CD4-positive, alpha-beta T cell treated with Interleukin-15 for 1 hour (primary cell): ENCODE measurements around the gene GALC.
"Not testable (repeated sequence)": the region's sequence is repeated elsewhere in the genome, so short reads cannot be mapped to it uniquely, and the experiment has no call there.

ENCODE experiments used
- DNase-seq: peaks from one replicate; pipeline ENCODE4 v3.0.0-alpha.2; 2020

GALC gene

DNA sequence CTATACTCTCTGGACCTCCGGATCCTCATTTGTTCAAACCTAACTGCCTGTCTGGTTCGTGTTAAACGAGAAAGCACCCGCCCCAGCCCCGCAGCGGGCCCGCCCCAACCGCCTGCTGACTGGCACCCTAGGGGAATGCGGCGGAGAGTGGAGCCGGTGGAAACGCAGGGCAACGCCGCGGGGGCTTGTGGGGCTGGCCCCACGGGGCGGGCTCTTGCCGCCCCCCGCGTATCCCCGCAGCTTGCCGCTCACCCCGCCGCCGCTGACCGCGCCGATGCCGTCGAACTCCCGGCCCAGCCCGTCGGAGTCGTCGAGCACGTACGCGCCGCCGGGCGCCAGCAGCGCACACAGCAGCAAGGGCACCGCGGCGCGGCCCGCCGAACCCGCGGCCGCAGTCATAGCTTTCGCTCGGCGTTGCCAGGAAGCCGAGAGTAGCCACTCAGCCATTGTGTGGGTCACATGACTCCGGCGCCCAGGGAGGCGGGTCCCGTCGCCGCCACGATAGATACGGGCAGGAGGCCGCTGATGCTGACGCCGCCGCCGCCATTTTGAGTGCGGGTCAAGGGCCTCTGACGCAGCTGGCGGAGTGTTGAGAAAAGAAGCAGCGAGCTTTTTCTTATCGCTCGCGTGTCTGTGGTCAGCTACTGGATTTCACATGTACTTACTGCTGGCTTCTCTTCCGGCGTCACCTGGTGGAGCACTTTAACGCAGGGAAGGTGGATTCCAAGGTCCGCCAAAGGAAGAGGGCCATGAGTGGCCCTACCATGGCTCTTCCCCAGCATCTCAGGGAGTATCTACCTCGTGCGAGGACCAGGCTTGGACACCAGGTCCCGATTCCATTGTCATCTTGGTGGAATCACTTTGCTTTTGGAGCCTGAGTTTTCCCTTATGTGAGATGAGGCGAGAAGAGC is at the start of gene GALC:
Gene GALC, minus strand, starts transcription at position 465 of the 911 bp plus-strand sequence. Its CDS starts 18 bp downstream, at position 447.
- DNase-seq = peak; percentile 97

DNA sequence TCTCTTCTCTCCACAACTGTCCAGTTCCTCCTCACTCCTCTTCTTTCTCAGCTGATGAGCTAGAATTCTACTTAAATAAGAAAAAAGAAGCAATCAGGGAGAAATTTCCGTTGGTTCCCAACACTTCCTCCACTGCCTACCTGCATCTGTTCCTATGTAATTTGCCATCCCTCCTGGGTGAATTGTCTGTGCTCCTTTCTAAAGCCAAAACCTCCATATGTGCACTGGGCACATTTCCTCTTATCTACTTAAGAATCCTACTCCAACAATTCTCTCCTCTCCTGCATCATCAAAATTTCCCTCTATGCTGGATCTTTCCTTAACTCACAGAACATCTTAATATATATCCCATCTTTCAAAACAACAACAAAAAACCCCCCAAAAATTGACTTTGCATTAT is 47.2 kb upstream of the GALC start:
- no peak for DNase-seq

DNA sequence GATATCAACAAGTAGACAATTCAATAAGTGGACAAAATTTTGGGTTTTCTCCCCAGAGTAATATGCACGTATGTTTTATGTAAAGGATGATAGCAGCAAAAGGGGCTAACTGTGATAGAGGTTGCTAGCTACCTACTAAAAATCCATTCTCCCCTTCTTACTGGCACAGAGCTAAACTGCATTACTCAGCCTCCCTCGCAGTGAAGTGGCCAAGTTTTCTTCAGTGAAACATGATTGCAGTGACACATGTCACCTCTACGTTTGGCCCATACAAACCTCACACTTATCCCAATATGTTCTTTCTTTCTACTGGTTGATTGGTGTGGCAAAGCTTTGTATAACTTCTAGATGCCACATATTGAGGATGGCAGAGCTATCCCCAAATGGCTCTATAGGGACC is 46.2 kb upstream of the GALC start:
- no peak for DNase-seq

DNA sequence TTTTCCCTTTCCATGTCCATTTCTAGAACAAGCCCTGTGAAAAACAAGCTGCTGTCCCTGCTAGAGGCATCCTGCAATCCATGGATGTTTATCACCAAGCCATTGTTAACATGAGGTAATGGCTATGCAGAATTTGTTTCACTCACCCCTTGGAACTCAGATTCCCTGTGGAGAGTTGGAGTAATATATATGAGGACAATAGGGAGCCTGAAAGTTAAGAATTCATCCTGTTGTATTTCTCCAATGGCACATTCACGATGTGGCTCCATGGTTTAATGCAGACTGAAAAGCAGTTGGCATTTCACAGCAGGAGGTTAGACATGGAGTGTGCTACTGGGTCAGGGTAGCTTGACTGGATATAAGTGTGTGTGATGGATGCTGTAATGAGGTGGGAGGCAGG is 44.3 kb upstream of the GALC start:
- DNase-seq = no peak

DNA sequence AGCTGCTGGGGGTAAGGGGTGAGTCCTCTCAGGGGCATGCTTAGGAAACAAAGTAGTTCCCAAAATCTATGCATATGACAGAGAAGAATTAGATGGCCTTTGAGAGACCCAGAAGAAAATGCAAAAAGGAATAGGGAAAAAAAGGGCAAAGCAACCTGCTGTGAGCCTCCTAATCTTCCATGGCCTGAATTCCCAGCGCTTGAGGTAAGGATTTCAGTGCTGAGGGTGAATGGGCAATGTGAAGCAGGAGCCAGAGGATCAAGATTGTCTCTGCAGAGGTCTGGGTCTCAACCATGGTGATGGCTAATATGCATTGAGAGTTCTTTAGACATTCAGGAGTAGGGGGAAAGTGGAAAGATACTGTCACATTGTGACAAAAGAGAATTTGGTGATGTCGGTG is 43.4 kb upstream of the GALC start:
- DNase-seq = no peak

DNA sequence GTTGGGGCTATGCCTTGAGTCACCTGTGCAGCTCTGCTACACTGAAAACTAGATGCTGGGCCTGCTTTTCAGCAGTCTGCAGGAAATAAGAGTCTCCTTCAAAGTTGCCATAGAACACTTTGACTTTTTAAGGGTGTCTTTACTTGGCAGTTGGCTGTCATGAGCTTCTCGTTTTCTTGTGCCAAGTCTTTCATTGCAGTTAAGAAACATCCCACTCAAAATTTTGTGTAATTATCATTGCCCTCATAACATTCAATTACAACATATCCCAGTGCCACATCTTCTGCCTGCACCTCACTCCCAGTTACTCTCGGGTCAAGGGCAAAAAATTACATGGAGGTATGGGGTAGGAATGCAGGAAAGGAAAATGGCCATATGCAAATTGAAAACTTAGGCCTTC is 41.1 kb upstream of the GALC start:
- no peak for DNase-seq

DNA sequence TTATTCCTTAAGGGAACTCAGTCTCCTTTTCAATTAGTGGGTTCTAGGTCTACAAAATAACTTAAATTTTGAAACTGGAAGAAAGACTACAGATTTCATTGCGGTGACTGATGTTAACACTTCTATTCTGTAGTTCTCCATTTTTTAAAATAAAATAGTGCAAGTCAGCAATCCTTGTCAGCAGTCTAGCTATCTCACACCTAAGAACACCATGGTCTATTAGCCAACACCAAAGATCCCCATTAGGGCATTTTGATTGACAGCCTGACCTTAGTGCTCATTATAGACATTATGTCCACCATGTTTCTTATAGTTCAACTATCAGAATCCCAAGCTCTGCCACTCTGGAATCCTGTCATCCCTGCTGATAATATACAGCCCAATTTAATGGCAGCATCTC is 39.4 kb upstream of the GALC start:
- DNase-seq = no peak

DNA sequence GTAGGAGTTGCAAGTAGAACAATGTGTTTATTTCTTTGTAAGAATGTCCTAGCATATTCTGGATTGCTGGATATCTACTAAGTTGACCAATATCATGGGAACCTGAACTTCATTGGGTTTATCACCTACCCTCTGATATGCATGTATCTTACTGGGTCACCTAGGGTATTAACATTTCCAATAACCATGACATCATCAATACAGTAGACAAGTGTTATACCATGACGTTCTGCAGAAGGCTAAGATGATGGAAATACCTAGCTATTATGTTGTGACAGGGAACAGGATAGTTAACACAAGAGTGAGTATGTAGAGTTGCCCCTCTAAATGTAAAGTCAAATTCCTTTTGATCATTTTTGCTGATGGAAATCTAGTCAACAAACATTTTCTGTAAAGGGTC is 37.9 kb upstream of the GALC start:
- no peak for DNase-seq

DNA sequence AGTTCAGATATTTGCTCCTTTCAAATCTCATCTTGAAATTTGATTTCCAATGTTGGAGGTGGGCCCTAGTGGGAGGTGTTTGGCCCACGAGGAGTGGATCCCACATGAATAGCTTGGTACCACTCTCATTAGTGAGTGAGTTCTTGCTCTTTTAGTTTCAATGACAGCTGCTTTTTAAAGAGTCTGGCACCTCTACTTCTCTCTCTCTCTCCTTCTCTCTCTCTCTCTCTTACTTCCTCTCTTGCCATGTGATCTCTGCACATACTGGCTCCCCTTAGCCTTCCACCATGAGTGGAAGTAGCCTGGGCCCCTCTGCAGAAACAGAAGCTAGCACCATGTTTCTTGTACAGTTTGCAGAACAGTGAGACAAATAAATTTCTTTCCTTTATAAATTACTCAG is 37.1 kb upstream of the GALC start:
- no peak for DNase-seq

DNA sequence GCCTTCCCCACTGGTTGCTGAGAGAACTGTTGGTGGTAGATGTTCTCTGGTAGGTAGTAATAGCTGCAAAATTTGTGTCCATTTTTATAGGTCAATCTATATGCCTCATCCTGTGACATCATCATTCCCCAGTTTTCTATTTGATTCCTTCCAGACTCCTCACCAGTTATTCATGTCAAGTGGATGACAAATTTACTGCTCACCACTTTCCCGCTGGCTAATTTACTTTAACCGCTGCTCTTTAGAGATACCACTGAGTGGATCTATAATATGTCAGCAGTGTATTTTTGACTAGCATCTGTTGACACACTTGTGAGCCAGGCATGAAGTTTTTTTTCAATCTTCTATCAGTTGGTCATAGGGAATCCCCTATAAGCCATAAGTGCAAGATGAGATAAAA is 36.5 kb upstream of the GALC start:
- DNase-seq = no peak

DNA sequence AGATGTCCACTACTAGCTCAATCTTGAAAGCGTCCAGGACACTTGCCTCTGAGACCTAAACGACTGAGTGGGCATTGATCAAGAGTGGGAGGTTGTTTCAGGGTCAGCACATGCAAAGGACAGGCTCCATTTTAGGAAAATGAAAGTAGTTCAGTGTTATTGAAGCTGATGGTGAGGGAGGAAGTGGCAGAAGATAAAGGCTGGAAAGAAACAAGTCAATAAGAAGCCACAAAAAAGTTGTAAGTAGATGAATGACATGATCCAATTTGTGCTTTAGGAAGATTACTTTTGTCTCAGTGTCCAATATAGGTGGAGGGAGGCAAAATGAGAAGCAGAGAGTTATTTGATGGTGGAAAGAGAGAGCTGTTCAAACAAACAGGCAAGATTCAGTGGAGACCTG is 33.9 kb upstream of the GALC start:
- no peak for DNase-seq

DNA sequence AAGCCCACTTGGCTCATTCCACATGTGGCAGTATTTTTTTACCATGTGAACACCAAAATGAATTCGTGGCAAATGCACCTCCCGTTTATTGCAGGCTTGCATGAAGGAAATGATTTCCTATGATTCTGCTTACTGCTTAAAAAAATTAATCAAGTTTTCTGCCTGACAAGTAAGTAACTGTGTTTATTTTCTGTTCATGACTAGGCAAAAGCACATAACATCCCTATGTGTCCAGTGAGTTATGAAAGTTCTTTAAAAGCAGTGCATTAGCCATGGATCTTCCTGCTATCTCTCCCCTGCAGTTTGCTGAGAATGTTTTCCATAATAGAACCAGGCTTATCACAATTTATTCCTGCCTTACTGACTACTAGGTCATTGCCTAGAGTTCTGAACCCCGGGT is 32.3 kb upstream of the GALC start:
- no peak for DNase-seq

DNA sequence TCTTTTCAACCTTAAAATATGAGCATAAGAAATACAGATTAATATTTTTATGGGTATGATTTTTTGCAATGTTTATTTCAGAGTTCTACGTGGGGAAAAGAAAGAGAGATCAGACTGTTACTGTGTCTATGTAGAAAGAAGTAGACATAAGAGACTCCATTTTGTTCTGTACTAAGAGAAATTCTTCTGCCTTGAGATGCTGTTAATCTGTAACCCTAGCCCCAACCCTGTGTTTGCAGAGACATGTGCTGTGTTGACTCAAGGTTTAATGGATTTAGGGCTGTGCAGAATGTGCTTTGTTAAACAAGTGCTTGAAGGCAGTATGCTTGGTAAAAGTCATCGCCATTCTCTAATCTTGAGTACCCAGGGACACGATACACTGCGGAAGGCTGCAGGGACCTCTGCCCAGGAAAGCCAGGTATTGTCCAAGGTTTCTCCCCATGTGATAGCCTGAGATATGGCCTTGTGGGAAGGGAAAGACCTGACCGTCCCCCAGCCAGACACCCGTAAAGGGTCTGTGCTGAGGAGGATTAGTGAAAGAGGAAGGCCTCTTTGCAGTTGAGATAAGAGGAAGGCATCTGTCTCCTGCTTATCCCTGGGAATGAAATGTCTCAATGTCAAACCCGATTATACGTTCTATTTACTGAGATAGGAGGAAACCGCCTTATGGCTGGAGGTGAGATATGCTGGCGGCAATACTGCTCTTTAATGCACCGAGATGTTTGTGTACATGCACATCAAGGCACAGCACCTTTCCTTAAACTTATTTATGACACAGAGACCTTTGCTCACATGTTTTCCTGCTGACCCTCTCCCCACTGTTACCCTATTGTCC is 31.5 kb upstream of the GALC start:
- DNase-seq = not testable (repeated sequence)

DNA sequence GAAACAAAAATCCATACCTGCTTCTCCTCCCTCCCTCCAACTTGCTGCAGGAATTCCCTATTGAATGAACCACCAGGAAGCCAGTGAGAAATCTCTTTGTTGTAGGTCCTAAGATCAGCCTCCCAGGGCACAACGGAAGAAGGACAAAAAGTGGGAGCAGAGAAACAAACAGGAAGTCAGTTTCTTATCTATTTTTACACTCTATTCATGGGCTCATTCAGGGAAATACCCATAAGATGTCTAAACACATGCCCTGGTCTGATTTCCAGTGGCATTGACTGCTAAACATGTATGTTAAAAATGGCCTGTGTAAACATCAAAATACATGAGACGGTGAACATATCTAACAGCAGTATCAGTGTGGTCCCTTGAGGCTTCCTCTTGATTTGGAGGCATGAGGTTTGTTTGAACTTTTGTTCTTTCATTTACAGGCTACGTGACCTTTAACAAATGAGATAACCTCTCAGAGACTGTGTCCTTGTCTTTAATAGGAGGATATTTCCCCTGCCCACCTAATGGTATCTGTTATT is 30.7 kb upstream of the GALC start:
- DNase-seq = no peak

DNA sequence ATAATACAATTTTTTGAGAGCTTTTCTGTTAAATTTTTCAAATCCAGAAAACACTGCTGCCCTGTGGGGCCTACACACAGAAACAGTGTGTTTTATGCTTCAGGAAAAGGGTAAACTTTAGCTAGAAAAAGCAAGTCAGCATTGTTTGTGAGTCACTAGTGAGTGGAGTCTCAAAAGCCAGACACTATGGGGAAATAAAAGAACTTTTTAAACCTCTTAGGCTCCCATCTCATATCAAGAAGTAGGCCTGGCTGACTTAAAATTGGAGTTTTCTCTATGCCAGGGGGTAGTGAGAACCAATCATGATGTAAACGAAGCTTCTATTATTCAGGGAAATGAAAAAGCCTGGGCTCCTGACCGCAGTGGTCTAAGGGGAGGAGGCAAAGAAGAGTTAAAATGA is 24.6 kb upstream of the GALC start:
- DNase-seq = no peak

DNA sequence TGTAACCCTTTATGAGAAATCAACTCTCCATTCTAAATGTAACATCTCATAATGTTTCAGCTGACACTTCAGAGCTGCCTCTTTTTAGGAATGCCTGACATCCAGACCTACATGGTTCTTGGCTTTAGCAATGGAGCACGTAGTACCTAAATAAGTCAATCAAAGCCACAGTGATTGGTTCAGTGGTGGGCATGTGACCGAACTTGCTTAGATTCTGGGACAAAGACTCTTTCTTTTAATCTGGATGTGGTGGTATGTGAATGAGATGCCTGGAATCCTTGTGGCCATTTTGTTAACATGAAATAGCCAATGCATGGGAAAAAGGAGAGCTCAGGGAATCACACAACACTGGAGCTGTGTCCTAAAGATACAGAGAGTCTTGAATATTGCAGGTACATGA is 23.8 kb upstream of the GALC start:
- no peak for DNase-seq

DNA sequence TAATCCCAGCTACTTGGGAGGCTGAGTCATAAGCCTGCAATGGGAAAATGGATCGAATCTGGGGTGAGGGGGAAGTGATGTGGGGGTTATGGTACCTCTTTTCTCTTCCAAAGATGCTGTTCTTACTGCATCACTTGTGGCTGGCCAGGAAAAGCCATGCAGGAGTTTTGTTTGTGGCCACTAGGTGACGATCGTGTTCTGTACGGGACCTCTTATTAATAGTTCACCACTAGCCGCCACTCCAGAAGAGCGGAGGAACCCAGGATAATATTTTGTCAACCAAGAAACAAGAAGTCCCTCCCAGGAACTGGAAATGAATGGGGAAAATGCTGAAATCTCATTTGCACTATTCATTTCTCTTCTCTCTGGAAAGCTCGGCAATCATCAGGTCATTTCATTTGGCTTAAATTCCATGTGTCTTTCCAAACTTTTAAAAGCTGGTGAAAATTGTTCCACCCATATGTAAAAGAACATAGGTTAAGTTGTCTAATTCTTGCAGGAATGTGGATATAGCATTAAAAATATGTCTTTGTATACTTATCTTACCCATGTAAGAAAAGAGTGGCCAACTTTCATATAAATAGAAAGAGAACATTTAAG is 20.9 kb upstream of the GALC start:
- DNase-seq = peak; percentile 68

DNA sequence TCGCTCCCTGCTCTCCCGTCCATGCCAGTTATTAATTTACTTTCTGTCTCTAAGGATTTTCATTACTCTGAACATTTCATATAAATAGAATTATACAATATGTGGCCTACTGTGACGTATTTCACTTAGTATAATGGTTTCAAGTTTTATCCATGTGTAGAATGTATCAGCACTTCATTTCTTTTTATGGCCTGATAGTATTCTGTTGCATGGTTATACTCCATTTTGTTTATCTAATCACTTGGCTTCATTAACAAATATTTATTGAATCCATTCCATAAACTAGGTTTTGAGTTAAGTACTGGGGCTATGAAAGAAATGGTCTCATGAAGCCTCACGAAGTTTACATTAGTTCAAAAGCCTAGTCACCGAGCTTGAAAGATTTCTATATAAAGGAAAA is 19.5 kb upstream of the GALC start:
- DNase-seq = no peak

DNA sequence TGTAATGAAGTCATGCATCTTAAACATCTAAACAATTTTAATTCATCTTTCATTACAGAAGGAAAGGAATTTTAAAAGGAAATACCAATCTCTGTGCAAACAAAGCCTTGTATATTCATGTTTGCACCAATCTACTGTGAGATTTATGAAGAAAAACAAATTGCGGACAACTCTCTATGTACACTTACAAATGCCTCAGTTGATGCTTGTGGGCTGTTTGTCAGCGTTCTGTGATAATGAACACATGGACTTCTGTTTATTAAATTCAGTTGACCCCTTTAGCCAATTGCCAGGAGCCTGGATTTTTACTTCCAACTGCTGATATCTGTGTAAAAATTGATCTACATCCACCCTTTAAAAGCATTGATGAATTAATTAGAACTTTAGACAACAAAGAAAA is 17.3 kb upstream of the GALC start:
- no peak for DNase-seq

DNA sequence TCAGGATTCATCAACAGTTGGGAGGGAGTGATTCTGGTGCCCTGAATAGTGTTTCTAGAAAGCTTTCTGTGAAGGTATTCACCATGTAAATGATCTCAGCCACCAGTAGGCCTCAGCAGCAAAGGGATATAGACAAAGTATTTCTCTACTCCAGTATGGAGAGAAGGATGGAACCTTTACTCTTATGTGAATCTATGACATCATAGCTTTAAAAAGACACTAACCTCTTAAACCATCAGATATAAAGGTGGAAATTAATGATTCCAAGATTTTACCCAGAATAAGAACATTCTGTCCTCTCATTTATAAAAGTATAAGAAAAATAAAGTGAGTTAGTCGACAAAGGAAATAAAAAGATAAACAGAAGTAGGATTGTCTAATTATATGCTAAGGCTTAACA is 16.5 kb upstream of the GALC start:
- no peak for DNase-seq

DNA sequence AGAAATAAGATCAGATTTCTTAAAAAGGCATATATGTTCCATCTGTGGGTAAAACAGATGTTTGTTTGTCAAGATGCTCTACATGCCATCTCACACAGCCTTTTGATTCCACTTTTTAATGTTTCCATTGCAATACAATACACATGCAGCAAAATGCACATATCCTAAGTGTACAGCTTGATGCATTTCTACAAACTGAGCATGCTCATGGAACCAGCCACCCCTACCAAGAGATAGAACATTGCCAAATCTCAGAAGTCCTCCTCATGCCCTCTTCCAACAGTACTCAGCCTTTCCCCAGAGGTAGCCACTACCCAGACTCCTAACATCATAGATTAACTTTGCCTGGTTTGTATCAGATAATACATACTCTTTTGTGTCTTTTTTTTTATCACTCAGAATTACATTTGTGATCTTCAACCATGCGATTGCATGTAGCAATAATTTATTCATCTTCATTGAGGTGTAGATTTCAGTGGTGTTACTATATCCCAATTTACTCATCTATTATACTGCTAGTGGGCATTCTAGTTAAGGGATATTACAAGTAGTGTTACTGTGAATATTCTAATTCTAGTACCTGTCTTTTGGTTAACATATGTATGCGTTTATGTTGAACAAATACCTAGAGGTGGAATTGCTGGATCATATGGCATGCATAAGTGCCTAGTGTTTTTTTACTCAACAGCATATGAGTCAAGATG is 15.2 kb upstream of the GALC start:
- DNase-seq = no peak

DNA sequence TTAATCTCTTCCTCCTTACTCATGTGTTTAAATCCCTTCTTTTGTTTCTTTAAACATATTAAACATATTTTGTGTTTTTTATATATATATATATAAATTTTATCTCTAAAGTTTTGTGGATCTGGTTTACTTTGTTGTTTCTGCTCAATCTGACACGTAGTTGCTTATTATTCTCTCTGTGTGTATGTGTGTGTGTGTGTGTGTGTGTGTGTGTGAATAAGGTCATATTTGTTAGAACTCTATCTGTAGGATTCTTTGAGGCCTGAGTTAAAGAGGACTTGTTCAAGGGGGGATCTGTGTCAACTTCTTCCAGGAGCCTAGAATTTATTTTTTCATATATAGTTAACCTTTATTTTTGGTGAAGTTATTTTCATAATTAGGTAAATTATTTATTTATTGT is 14.6 kb upstream of the GALC start:
- no peak for DNase-seq
